ENCODE data around the gene EEF2KMT. TPM values are rescaled to one million over a fixed set of nuclear protein-coding genes. Genes with fewer than 3 reads are reported as not detected.
A peak's percentile ranks its signal among the peaks of the same experiment; 100 is the strongest.

The EEF2KMT gene
- total RNA-seq, 2 donors from 2014 or later = 8.6 to 15.6 TPM

GRCh38 chr16:5042574-5043171, 54.9 kb downstream of the EEF2KMT start:
- no peak overlapping the region for H3K27ac ChIP-seq (ENCODE audit: low read depth, low read length)
- WGBS, 2 experiments (ENCODE audit: insufficient coverage in 1 of 2, insufficient read length in 1 of 2) = 79 to 93% methylated on average over 7 to 14 of the region's 14 CpGs
- H3K9me3 Mint-ChIP-seq = no peaks in the 10 kb centered on the region
- H3K4me1 ChIP-seq (ENCODE audit: control insufficient read depth, insufficient read depth, low read length) = no peaks in the 10 kb centered on the region
- no peaks in the 10 kb centered on the region for H3K36me3 ChIP-seq (ENCODE audit: control insufficient read depth, insufficient read depth, low read length)
- peaks cover 5% of the 10 kb centered on the region for H3K4me1 Mint-ChIP-seq
- H3K27me3 Mint-ChIP-seq (ENCODE audit: insufficient read depth) = peaks cover 22% of the 10 kb centered on the region
- no peak overlapping the region for H3K4me3 ChIP-seq (ENCODE audit: low read length)
- peak; percentile 70 for DNase-seq
- peak; percentile 64 for TF ChIP-seq CTCF (conservative IDR thresholded peaks at IDR 0.05)
- no peak overlapping the region for H3K9ac ChIP-seq (ENCODE audit: extremely low read depth, low read length, poor library complexity, severe bottlenecking)
- peak overlapping the region; percentile 4 for H3K27ac Mint-ChIP-seq
- H3K36me3 Mint-ChIP-seq (ENCODE audit: low read depth) = no peaks in the 10 kb centered on the region
- no peak overlapping the region for H3K4me3 Mint-ChIP-seq
- H3K9me3 ChIP-seq (ENCODE audit: control insufficient read depth, low read length) = no peaks in the 10 kb centered on the region
- H3K27me3 ChIP-seq (ENCODE audit: control insufficient read depth, insufficient read depth, low read length, poor library complexity, severe bottlenecking) = peaks cover 10% of the 10 kb centered on the region

GRCh38 chr16:5041600-5042133, 55.9 kb downstream of the EEF2KMT start:
- Mint-ChIP-seq H3K9me3 (no peaks in the 10 kb centered on the region), H3K4me3 (no peak overlapping the region)

GRCh38 chr16:5040451-5040850, 57.1 kb downstream of the EEF2KMT start:
- Mint-ChIP-seq H3K36me3 (ENCODE audit: low read depth) (no peaks in the 10 kb centered on the region), H3K27ac (peak overlapping the region; percentile 52), H3K4me3 (no peak overlapping the region), H3K9me3 (no peaks in the 10 kb centered on the region), H3K4me1 (peaks cover 20% of the 10 kb centered on the region), H3K27me3 (ENCODE audit: insufficient read depth) (peaks cover 22% of the 10 kb centered on the region)
- H3K36me3 ChIP-seq (ENCODE audit: control insufficient read depth, insufficient read depth, low read length) = no peaks in the 10 kb centered on the region
- no peak for TF ChIP-seq CTCF (conservative IDR thresholded peaks at IDR 0.05)
- H3K4me3 ChIP-seq (ENCODE audit: low read length) = no peak overlapping the region
- H3K9me3 ChIP-seq (ENCODE audit: control insufficient read depth, low read length) = no peaks in the 10 kb centered on the region
- DNase-seq = no peak
- peaks cover 6% of the 10 kb centered on the region for H3K4me1 ChIP-seq (ENCODE audit: control insufficient read depth, insufficient read depth, low read length)
- no peak overlapping the region for H3K9ac ChIP-seq (ENCODE audit: extremely low read depth, low read length, poor library complexity, severe bottlenecking)
- peaks cover 10% of the 10 kb centered on the region for H3K27me3 ChIP-seq (ENCODE audit: control insufficient read depth, insufficient read depth, low read length, poor library complexity, severe bottlenecking)
- no peak overlapping the region for H3K27ac ChIP-seq (ENCODE audit: low read depth, low read length)
- 89 to 100% methylated on average over 5 to 7 of the region's 7 CpGs for WGBS, 2 experiments (ENCODE audit: insufficient coverage in 1 of 2, insufficient read length in 1 of 2)

More at GRCh38 chr16:5041600-5042133, 55.9 kb downstream of the EEF2KMT start:
- Histone ChIP-seq H3K4me1 (ENCODE audit: control insufficient read depth, insufficient read depth, low read length) (no peaks in the 10 kb centered on the region), H3K36me3 (ENCODE audit: control insufficient read depth, insufficient read depth, low read length) (no peaks in the 10 kb centered on the region), H3K27ac (ENCODE audit: low read depth, low read length) (no peak overlapping the region), H3K9me3 (ENCODE audit: control insufficient read depth, low read length) (no peaks in the 10 kb centered on the region), H3K4me3 (ENCODE audit: low read length) (no peak overlapping the region), H3K27me3 (ENCODE audit: control insufficient read depth, insufficient read depth, low read length, poor library complexity, severe bottlenecking) (peaks cover 10% of the 10 kb centered on the region), H3K9ac (ENCODE audit: extremely low read depth, low read length, poor library complexity, severe bottlenecking) (no peak overlapping the region)
- peaks cover 22% of the 10 kb centered on the region for H3K27me3 Mint-ChIP-seq (ENCODE audit: insufficient read depth)
- no peaks in the 10 kb centered on the region for H3K36me3 Mint-ChIP-seq (ENCODE audit: low read depth)
- peaks cover 8% of the 10 kb centered on the region for H3K4me1 Mint-ChIP-seq
- no peak for DNase-seq
- TF ChIP-seq CTCF (conservative IDR thresholded peaks at IDR 0.05) = no peak
- H3K27ac Mint-ChIP-seq = no peak overlapping the region
- 70 to 83% methylated on average over 12 of the region's 12 CpGs for WGBS, 2 experiments (ENCODE audit: insufficient coverage in 1 of 2, insufficient read length in 1 of 2)

Data from endodermal cell (in vitro differentiated cells).